Activated CD4-positive, alpha-beta T cell treated with anti-CD3 and anti-CD28 coated beads for 24 hours (primary cell): ENCODE results near the gene SGTA.

Experiments used
- DNase-seq, 2 donors: peaks; one replicate each; pipeline ENCODE4 v3.0.0-alpha.2; 2020; ENCODE audit warnings: low read depth in 2 of 2

Gene SGTA

DNA sequence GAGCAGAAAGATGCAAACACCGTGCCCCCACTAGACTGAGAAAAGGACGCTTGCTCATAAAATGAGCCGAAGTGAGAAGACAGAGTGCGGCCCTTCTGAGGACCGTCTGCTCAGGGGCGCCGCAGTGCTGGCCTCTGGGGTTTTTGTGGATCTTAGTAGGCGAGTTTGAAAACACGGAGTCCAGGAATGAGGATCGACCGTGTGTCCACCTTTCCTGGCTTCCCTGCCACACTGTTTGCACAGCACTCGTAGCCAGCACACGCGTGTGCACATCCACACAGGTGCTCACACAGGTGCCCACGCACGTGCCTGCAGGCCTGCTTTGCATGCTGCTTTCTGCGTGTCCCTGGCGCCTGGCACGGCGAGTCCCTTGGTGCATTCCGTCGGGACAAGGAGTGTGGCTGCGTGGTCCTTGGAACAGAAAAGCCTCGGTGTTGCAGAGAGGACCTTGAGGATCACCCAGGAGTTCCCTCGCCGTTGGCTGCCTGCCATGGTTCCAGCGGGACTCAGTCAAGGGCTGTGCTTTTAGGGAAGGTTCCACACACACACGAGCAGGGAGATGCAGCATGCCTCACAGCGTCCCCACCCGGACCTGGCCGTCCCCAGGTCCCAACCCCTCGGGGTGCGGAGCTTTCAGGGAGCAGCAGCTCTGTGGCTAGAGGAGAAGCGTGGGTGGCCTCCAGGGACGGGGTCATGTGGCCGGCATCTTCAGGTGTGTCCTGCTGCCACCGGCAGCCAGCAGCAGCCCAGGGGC is 26.5 kb upstream of the SGTA start:
- no peak for DNase-seq

DNA sequence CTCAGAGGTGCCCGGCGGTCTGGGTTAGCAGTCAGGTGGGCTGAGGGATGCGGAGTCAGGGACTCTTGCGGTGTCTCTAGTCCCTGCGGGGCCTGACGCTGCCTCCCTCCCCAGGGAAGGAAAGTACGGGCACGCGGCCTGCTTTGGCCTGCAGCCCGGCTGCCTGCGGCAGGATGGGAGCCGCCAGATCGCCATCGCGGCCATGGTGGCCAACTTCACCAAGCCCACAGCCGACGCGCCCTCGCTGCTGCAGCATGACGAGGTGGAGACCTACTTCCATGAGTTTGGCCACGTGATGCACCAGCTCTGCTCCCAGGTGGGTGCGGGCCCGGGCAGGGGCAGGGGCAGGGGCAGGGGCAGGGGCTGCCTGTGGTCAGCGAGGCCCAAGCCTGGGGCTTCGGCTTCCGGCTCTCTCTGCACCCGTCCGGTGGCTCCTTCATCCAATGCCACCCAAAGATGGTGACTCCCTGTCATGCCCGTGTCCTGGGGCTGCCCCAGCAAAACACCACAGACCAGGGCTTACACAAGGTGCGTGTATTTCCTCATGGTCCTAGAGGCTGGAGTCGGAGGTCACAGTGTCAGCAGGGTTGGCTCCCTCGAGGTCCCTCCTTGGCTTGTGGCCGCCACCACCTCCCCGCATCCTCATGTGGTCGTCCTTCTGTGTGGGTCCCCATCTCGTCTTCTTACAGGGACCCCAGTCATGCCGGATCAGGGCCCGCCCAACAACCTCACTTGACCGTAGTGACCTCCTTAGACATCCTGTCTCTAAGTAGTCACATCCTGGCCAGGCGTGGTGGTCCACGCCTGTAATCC is 25.3 kb upstream of the SGTA start:
- DNase-seq = no peak

DNA sequence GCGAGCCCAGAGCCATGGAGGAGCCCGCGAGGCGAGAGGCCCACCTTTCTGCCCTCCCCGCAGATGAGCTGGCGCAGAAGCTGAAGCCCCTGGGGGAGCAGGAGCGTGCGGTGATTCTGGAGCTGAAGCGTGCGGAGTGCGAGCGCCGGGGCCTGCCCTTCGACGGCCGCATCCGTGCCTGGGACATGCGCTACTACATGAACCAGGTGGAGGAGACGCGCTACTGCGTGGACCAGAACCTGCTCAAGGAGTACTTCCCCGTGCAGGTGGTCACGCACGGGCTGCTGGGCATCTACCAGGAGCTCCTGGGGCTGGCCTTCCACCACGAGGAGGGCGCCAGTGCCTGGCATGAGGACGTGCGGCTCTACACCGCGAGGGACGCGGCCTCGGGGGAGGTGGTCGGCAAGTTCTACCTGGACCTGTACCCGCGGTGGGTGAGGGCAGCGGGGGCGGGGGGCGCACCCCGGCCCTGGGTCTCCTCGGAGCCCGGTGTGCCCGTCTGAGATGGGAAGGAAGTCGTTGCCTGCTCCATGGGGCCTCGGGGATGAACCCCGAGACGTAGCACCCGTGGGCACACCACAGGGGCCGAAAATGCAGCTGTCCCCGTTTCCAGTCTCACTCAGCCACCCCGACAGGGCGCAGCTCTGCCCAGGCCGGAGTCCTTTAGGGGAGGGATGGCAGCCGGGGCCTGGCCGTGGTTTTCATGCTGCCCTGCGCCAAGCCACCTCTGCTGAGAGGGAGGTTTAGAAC is 24.5 kb upstream of the SGTA start:
- no peak for DNase-seq

DNA sequence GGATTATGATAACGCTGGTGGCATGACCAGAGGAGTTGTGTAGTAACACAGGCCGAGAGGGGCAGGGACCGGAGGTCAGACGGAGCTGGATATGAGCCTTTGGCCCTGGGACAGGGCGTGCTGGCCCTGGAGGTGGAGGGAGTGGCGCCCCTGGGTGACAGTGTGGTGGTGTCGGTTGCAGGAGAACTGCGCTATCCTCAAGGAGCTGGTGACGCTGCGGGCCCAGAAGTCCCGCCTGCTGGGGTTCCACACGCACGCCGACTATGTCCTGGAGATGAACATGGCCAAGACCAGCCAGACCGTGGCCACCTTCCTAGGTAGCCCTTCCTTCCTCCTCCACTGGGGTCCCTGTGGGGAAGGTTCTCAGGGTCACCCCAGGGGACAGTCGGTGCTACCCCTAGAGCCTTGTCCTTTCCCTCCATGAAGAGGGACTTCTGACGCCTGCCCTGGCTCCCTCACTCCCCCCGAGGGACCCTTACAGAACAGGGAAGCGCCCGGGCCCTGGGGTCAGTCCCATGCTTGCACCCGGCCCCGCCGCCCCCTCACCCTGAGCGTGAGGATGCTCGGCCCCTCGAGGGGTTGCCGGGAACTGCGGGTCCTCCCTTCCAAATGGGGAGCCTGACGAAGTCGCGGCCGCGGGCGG is 23.8 kb upstream of the SGTA start:
- DNase-seq = no peak

DNA sequence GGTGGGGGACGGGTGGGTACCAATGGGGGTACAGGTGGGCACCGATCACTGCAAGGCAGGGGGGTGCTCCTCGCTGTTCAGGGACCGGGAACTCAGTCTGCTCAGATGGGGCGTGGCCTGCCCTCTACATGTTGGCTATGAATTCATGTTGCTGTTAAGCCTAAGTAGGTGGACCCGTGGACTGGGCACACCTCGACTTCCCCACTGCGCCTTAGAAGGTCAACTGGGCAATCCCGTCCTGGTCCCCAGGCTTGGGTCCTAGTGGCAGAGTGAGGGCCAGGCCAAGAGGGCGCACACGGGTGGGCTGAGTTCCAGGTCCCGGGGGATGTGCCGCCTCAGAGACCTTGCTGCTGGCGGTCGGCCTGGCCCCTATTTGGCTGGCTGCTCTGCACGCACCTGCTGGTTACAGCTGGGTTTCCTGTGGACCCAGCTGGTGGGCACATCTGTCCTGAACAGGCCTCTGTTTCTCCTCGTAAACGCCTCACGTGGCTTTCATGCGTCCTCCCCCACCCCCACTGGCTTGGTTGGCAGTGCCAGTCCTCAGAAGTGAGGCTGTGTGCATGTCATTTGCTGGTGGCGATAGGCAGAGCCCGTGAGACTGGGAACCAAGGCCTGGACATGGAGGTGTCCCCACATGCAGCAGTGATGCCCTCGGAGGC is 23.0 kb upstream of the SGTA start:
- DNase-seq = no peak

DNA sequence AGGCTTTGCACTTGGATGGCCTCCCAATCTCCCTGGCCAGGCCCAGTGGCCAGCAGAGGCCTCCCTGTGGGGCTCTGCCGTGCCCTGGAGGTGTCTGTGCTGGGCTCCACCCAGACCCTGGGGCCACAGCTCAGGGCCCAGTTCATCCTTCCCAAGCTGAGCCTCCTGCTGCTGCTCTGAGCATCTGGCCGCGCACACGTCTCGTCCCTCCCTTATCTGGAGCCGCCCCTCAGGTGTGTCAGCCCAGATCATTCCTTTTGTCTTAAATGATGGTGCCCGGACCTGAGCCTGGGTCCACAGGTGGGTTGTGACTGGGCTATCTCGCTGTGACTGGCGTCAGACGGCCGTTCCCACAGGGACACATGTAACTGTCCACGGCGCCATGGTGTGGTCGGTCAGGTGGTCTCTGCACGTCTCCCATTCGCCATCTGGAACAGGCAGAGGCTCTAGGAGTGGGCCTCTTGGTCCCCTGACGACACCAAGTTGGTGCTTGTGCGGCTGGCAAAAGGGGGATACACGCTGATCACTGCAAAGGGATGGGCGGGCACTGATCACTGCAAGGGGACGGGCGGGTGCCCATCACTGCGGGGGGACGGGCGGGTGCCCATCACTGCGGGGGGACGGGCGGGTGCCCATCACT is 22.3 kb upstream of the SGTA start:
- DNase-seq = no peak

DNA sequence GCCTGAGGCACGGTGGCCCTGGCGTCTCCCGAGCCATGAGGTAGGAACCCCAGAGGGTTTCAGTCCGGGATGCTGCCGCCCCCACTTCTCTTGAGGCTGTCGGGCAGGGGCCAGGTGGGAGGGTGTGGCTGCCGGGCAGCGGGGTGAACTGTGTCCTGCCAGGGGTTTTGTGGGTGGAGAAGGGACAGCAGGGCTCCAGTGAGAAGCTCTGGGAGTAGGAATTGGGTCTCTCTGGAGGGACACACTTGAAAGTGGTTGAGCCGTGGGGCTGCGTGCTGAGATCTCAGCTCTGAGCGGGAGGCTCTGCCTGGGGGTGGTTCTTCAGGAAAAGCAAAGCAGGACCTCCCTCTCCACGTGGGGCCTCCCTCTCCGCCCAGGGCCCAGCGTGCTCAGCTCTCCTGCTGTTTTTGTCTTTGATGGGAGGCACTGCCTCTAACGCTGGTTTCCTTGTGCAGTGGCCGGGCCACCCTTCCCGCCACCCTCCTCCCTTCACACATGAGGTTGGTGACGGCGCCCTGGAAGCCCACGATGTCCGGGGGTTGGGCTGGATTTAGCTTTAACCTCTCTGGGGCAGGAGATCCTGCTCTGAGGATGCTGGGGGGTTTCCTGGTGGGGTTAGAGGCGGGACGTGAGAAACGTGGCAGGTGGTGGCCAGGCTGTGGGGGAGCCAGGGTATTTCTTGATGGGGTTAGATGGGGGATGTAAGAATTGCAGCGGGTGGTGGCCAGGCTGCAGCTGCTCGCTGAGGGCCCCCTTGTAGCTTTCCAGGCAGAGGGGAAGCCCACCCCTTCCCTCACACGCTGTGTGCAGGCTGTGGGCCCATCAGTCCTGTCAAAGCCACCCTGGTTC is 21.3 kb upstream of the SGTA start:
- no peak for DNase-seq

DNA sequence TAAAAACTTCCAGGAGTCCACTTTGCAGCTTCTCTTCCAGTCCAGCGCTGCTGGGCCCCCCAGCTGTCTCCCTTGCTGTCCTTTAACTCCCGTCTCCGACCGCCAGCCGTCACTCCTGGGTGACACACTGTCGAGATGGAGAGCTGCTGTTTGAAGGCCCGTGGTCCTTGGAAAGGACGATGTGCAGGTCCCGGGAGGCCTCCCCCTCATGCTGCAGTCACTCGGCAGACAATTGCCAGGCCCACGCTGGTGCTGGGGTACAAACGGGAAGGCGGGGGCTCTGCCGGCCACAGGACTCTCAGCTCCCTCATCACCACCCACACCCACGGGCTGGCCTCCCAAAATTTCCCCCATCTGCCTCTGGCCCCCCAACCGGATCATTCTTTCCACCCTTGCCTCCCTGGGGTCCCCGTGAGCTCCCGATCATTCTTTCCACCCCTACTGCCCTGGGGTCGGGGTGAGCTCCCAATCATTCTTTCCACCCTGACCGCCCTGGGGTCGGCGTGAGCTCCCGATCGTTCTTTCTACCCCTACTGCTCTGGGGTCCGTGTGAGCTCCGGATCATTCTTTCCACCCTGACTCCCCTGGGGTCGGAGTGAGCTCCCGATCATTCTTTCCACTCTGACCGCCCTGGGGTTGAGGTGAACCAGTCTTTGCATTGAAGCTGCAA is 20.5 kb upstream of the SGTA start:
- DNase-seq = no peak

DNA sequence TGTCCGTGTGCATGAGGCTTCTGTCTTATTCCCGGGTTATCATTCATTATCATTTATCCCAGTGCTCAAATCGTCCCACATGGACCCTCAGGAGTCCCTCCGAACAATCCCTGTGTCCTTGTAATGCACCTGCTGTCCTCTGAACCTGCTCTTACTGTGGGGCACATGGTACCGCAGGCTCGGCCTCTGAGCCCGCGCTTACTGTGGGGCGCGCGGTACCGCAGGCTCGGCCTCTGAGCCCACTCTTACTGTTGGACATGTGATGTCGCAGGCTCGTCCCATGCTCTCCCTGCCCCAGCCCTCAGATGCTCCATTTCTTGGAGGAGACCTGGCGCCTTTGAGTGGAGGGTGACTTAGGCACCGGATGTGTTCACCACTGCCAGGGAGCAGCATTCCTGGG is 19.8 kb upstream of the SGTA start:
- no peak for DNase-seq

DNA sequence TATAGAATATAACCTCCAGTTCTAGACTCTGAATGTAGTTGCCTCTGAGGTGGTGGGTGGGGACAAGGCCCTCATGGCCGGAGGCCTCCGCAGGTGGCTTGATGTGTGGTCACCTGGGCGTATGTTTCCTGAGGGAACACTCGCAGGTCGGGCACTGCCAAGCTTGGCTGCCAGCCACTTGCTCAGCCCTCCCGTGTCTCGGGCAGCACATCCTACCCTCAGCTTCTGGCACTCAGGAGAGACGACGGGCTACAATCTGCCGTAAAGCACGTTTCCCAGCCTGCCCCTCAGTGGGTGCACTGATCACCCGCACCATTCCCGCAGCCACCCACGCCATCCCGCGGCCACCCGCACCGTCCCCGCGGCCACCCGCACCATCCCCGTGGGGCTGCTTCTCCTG is 17.4 kb upstream of the SGTA start:
- no peak for DNase-seq

DNA sequence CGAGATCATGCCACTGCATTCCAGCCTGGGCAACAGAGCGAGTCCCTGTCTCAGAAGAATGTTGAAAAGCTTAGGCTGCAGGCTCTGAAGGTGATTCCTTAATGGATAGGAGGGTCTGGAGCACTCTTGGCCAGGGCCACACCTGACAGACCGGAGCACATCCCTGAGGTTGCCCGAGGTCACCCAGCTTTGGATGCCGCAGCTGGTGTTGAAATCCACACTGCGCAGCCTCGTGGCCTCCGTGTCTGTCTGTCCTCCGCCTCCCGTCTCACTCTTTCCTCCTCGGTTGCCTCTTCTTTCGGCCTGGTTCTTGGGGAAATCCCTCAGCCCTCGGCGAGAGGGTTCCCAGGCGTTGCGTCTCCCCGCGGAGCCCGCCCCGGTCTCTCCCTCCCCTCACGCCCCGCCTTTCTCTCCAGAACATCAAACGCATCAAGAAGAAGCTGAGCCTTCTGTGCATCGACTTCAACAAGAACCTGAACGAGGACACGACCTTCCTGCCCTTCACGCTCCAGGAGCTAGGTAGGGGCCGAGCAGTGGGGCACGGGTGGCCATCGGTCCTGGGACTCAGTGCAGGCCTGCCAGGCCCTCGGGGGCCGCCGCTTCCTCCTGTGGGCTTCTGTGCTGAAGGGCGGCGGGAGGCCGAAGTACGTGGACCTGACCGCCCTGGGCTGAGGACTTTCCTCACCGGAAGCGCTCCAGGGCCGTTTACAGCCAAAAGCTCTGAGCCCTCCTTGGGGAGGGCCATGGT is 16.4 kb upstream of the SGTA start:
- DNase-seq = no peak

DNA sequence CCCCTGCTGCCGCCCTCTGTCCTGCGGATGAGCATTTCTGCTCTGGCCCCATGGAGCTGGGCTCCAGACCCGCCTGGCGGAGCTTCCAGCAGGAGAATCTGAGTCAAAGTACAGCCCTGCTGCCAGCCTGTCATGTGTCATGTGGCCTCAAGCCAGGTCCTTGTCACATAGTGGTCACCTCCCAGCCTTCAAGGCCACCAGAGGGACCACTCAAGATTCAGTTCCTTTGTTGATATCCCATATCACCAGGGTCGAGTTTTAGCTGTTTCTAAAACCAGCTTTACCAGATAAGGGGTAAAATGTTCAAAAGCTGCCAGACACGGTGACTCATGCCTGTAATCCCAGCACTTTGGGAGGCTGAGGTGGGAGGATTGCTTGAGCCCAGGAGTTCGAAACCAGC is 15.7 kb upstream of the SGTA start:
- no peak for DNase-seq

DNA sequence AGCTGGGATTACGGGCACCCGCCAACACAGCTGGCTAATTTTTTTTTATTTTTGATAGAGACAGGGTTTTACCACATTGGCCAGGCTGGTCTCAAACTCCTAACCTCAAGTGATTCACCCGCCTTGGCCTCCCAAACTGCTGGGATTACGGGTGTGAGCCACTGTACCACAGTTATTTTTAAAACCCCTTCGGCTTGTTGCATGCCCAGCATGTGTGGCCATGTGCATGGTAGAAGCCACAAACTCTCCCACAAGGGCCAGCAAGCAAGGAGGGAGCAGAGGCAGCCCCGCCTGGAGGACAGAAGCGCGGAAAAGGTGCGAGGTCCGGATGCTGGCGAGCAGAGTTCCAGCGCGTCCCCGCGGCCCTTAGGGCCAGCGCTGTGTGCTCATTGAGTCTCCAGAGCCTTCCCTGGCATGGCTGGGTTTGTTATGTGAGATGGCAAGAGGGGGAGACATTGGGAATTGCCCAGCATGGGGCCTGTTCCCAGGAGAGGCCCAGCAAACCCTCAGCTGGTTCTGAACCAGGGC is 15.1 kb upstream of the SGTA start:
- DNase-seq = no peak

DNA sequence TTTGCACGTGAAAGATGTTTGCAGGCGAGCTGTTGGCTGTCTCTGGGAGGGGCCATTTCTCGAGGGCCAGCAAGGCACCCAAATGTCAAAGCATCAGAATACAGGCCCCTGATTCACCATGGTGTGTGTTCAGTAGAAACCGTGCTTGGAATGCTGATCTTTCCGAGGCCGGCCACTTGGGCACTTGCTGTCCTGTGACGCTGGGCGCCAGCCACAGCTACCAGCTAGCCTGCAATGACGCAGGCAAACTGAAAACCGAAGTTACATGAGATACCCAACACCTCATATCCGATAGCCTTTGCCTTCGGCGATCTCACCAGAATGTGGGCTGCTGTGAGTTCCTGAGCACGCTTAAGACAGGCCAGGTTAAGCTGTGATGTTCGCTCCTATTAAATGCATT is 14.2 kb upstream of the SGTA start:
- no peak for DNase-seq

DNA sequence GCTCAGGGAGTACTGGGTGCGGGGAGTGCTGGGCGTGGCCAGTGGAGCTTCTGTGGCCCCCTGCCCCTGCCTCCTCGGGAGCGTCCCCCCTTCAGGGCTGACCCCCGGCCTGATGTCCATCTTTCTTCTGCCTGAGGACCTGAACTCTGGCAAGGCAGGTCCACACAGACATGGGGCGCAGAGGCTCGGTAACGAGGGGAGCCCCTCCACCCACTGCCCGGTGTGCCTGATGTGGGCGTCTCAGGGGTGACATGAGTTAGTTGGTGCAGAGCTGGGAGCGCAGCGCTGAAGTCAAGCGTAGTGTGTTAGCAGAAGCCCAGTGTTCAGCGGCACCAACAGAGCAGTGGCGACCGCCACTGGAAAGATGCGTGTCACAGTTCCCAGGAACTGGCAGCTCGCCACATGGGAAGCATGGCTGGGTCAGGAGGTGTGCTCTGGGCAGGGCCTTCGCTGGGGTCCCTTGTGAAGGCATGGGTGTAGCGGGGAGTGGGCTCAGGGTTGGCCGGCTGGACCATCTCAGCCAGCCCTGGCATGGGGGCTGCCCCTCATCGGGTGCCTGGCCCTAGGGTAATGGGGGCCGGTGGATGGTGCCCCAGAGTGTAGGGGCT is 13.7 kb upstream of the SGTA start:
- no peak for DNase-seq

DNA sequence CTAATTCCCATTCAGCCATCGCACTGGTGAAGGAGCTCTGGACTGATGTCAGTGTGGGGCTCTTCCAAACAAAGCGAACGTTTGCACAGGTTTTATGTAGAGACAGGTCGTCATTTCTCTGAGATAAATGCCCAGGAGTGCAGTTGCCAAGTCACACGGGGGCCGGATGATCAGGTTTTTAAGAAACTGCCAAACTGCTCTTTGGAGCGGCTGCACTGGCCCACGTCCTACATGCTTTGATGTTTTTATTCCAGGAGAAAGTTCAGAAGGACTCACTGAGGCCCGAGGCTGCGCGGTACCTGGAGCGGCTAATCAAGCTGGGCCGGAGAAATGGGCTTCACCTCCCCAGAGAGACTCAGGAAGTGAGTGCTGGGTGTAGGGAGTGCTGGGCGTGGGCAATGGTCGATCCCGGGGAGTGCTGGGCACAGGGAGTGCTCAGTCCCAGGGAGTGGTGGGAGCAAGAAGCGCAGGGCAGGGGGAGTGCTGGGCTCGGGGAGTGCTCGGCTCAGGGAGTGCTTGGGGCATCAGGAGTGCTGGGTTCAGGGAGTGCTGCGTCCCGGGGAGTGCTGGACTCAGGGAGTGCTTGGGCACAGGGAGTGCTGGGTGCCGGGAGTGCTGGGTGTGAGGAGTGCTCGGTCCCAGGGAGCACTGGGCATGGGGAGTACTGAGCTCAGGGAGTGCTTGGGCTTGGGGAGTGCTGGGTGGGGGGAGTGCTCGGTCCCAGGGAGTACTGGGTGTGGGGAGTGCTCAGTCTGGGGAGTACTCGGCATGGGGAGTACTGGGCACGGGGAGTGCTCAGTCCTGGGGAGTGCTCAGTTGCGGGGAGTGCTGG is 13.0 kb upstream of the SGTA start:
- DNase-seq = no peak

DNA sequence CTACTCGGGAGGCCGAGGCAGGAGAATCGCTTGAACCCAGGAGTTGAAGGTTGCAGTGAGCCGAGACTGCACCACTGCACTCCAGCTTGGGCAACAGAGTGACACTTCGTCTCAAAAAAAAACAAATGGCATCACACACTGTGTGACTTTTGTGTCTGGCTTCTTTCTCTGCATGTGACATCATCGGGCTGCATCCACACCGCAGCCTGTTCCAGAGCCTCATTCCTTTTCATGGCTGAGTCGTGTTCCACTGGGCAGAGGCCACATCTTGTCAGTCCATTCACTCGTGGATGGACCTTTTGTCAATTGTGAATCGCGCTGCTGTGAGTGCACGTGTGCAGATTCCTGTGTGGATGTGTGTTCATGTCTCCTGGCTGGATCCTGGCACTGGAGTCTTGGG is 10.5 kb upstream of the SGTA start:
- DNase-seq = no peak
